Smooth muscle cell (in vitro differentiated cells): Measurements from ENCODE around the gene TRPV6. TPM values are rescaled to one million over a fixed set of nuclear protein-coding genes. Genes with fewer than 3 reads are reported as not detected.

Experiments
- DNase-seq: peaks from one replicate; lab custom pipeline; 2025; ENCODE audit not compliant: unreplicated experiment; lab: John Stamatoyannopoulos, UW
- H2AFZ ChIP-seq: fragments of 200-600 bp; sonication (generic); 2 replicates; pipeline ENCODE4 v1.6.0; 2016; ENCODE audit warnings: antibody characterized with exemption, low read depth, mild to moderate bottlenecking
- H3F3A ChIP-seq: fragments of 200-600 bp; sonication (generic); 2 replicates; pipeline ENCODE4 v1.6.0; 2017; ENCODE audit warnings: antibody characterized with exemption, low read depth
- H3K27ac ChIP-seq: fragments of 200-600 bp; sonication (generic); 2 replicates; pipeline ENCODE4 v1.5.1; 2016; ENCODE audit warnings: low read depth, mild to moderate bottlenecking
- H3K27me3 ChIP-seq: fragments of 200-600 bp; sonication (generic); 2 replicates; pipeline ENCODE4 v1.6.1; 2016; ENCODE audit warnings: low read depth, mild to moderate bottlenecking
- H3K36me3 ChIP-seq: fragments of 200-600 bp; sonication (generic); 2 replicates; pipeline ENCODE4 v1.5.1; 2016; ENCODE audit warnings: low read depth
- H3K4me1 ChIP-seq: fragments of 200-600 bp; sonication (generic); 2 replicates; pipeline ENCODE4 v1.5.1; 2016; ENCODE audit warnings: low read depth
- H3K4me2 ChIP-seq: fragments of 200-600 bp; sonication (generic); 2 replicates; pipeline ENCODE4 v1.6.0; 2016; ENCODE audit warnings: mild to moderate bottlenecking
- H3K4me3 ChIP-seq: fragments of 200-600 bp; sonication (generic); 2 replicates; pipeline ENCODE4 v1.5.1; 2016; ENCODE audit warnings: mild to moderate bottlenecking
- H3K79me2 ChIP-seq: fragments of 200-600 bp; sonication (generic); 2 replicates; pipeline ENCODE4 v1.6.0; 2016; ENCODE audit warnings: low read depth, mild to moderate bottlenecking
- H3K9ac ChIP-seq: fragments of 200-600 bp; sonication (generic); 2 replicates; pipeline ENCODE4 v1.6.0; 2016; ENCODE audit warnings: low read depth
- H3K9me3 ChIP-seq: fragments of 200-600 bp; sonication (generic); replicated peaks from 2 replicates; pipeline ENCODE4 v1.5.1; 2016; ENCODE audit warnings: low read depth
- H4K20me1 ChIP-seq: fragments of 200-600 bp; sonication (generic); 2 replicates; pipeline ENCODE4 v1.6.0; 2016; ENCODE audit warnings: low read depth
- WGBS: methylation state at CpG from one replicate; pipeline ENCODE4 v1.1.7; 2016; ENCODE audit warnings: low lambda C conversion rate; 5-methylcytosine and 5-hydroxymethylcytosine counted together
- polyA plus RNA-seq: library from polyadenylated mRNA; unstranded; fragments of >200 nt; fragmentation: Nextera tagmentation; extraction: Ambion mirVana; gene quantifications from 2 replicates; pipeline ENCODE4 v1.2.1, GENCODE V29; 2016
- total RNA-seq: library from RNA; depleted of rRNA; stranded (reverse); fragments of >200 nt; gene quantifications from 2 replicates; pipeline ENCODE4 v1.2.3, GENCODE V29; 2014
- TF ChIP-seq, protein P1 (sequence below): fragments of 200-600 bp; sonication (generic); IDR thresholded peaks from 2 replicates; pipeline ENCODE4 v1.5.1; 2017; ENCODE audit warnings: borderline replicate concordance, mild to moderate bottlenecking, antibody characterized with exemption; ENCODE audit not compliant: insufficient read depth, poor library complexity, severe bottlenecking

Gene TRPV6
- total and polyA plus RNA-seq, 2 experiments from 2014 or later = 0.17 TPM; not detected in 1

- no peak for DNase-seq
- no peaks in the 10 kb centered on the region for H3K9me3 ChIP-seq
- H3K79me2 ChIP-seq = no peaks in the 10 kb centered on the region
- no peak overlapping the region for H3K9ac ChIP-seq
- no peak overlapping the region for H3K27ac ChIP-seq
- WGBS = 88% methylated on average over 12 of the region's 12 CpGs
- no peaks in the 10 kb centered on the region for H3F3A ChIP-seq
- H3K27me3 ChIP-seq = peaks cover 20% of the 10 kb centered on the region
- H3K4me1 ChIP-seq = no peaks in the 10 kb centered on the region
- no peaks in the 10 kb centered on the region for H3K36me3 ChIP-seq
- no peaks in the 10 kb centered on the region for H4K20me1 ChIP-seq
- no peak overlapping the region for H3K4me3 ChIP-seq
- H2AFZ ChIP-seq = no peak overlapping the region
- no peak overlapping the region for H3K4me2 ChIP-seq
- TF ChIP-seq, protein P1, sequence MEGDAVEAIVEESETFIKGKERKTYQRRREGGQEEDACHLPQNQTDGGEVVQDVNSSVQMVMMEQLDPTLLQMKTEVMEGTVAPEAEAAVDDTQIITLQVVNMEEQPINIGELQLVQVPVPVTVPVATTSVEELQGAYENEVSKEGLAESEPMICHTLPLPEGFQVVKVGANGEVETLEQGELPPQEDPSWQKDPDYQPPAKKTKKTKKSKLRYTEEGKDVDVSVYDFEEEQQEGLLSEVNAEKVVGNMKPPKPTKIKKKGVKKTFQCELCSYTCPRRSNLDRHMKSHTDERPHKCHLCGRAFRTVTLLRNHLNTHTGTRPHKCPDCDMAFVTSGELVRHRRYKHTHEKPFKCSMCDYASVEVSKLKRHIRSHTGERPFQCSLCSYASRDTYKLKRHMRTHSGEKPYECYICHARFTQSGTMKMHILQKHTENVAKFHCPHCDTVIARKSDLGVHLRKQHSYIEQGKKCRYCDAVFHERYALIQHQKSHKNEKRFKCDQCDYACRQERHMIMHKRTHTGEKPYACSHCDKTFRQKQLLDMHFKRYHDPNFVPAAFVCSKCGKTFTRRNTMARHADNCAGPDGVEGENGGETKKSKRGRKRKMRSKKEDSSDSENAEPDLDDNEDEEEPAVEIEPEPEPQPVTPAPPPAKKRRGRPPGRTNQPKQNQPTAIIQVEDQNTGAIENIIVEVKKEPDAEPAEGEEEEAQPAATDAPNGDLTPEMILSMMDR = no peak
These were observed 8.8 kb upstream of the TRPV6 start for GRCh38 chr7:142894112-142894984.

DNA sequence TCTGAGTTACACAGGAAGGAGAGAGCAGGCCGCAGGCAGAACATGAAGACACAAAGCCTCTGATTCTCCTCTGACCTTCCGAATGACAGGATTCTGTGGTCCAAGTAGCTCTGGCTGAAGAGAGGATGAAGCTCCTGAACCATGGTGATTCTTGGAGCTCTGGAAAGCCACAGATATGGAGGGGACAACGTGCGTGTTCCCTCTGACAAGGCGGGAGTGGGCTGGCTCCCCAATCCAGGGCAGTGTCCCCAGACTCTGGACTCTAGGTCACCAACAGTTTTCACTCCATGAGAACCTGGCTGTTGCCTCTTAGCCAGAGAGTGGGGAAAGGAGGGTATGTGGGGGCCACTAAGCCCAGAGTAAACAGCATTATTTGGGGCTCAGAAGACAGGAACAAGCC, 7.4 kb upstream of the TRPV6 start:
- Histone ChIP-seq H3K9me3 (no peaks in the 10 kb centered on the region), H3K9ac (no peak overlapping the region), H3K36me3 (no peaks in the 10 kb centered on the region), H4K20me1 (no peaks in the 10 kb centered on the region), H3K27me3 (peaks cover 20% of the 10 kb centered on the region), H3K79me2 (no peaks in the 10 kb centered on the region), H3K4me2 (no peak overlapping the region), H2AFZ (no peak overlapping the region), H3F3A (no peaks in the 10 kb centered on the region), H3K27ac (no peak overlapping the region), H3K4me3 (no peak overlapping the region), H3K4me1 (no peaks in the 10 kb centered on the region)
- no peak for DNase-seq
- 87% methylated on average over 5 of the region's 5 CpGs for WGBS
- TF ChIP-seq, protein P1 = no peak

GRCh38 chr7:142891490-142892082, 6.0 kb upstream of the TRPV6 start:
- TF ChIP-seq, protein P1 = no peak
- peaks cover 13% of the 10 kb centered on the region for H3K27me3 ChIP-seq
- WGBS = 87% methylated on average over 10 of the region's 10 CpGs
- DNase-seq = no peak
- no peaks in the 10 kb centered on the region for H3K9me3 ChIP-seq
- H3K4me1 ChIP-seq = no peaks in the 10 kb centered on the region
- no peaks in the 10 kb centered on the region for H3K36me3 ChIP-seq
- H3K4me2 ChIP-seq = no peak overlapping the region
- no peak overlapping the region for H3K4me3 ChIP-seq
- H4K20me1 ChIP-seq = no peaks in the 10 kb centered on the region
- no peak overlapping the region for H2AFZ ChIP-seq
- H3K27ac ChIP-seq = no peak overlapping the region
- H3F3A ChIP-seq = no peaks in the 10 kb centered on the region
- H3K9ac ChIP-seq = no peak overlapping the region
- no peaks in the 10 kb centered on the region for H3K79me2 ChIP-seq
